ENCODE results near the gene TRIM52.

- no peak for TF ChIP-seq KLF16 (tag by site-specific recombination; IDR thresholded peaks at IDR 0.05)
- TF ChIP-seq ZNF138 (tag by site-specific recombination; IDR thresholded peaks at IDR 0.05; ENCODE audit: borderline replicate concordance), result no peak
- TF ChIP-seq MEIS1 (CRISPR knock-in tag; IDR thresholded peaks at IDR 0.05; ENCODE audit: borderline replicate concordance), result no peak
- no peak for TF ChIP-seq ZNF280C (tag by site-specific recombination; IDR thresholded peaks at IDR 0.05)
- no peak for TF ChIP-seq ZNF335 (tag by site-specific recombination; conservative IDR thresholded peaks at IDR 0.05)
- TF ChIP-seq ZBTB1 (tag by site-specific recombination; IDR thresholded peaks at IDR 0.05), result no peak
These were observed 1.7 kb downstream of the TRIM52 start for GRCh38 chr5:181259283-181259682.
